ENCODE measurements around the gene UTP11. TPM values are rescaled to one million over a fixed set of nuclear protein-coding genes. Genes with fewer than 3 reads are reported as not detected.

The UTP11 gene
- total RNA-seq, 1 experiment from 2014 or later = 45.4 TPM

DNA sequence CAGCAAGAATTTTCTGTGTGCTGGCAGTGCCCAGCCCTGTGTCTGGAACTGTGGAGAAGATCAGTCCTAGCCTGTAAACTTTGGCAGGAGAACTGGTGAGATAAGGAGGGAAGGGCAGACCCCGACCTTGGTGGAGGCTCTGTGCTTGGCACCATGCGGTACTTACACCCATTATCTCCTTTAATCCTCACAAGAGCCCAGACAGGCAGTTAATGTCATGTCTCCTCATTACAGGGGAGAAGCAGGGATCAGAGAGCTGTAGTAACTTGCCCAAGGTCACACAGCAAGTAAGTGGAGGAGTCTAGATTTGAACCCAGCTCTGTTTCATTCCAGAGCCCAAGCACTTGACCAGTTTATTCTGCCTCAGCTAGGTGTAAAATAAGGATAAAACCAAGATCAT is 48.0 kb downstream of the UTP11 start:
- DNase-seq (ENCODE audit: low read depth) = no peak
- in situ Hi-C loops (cut with HindIII; ENCODE audit: low pct_unique_long_range_greater_than_20kb, low sequenced_read_pairs) = no loop called here

DNA sequence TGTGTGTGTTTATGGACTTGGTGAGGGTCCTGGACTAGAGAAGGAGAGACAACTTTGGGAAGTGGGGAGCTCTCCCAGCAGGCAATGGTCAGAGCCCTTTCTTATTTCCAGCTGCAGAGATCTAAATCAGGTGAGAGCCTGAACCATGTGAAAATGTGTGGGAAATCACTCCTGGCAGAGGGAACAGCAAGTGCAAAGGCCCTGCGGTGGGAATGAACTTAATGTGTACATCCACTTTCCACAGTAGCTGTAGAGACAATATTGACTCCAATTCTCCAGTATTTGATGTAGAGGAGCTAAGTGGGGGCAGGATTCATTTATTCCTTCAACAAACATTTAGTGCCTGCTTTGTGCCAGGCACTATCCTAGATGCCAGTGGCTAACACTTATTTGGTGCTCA is 48.8 kb downstream of the UTP11 start:
- in situ Hi-C loops (cut with HindIII; ENCODE audit: low pct_unique_long_range_greater_than_20kb, low sequenced_read_pairs) = no loop called here

DNA sequence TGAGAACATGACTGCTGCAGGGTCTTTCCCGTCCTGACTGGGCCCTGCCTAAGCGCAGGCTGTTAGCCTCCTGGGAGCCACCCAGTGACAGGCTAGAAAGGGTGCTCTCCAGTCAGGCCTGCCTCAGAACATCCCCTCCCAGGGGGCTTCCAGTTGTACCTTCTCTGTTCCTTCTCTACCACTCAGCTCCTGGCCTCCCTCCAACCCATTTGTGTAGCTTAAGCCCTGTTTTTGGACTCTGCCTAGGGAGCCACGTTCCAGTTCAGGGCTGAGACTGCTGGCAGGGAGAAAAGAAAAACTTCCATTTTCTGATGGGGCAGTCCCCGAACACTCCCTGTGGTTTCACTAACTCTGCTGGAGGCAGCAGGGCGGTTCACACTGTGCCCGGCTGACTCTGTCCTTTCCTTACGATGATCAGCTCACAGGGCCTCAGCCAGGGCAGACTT is 49.4 kb downstream of the UTP11 start:
- no peak for DNase-seq (ENCODE audit: low read depth)

More for the DNA sequence above, 48.8 kb downstream of the UTP11 start:
- DNase-seq (ENCODE audit: low read depth) = no peak

DNA sequence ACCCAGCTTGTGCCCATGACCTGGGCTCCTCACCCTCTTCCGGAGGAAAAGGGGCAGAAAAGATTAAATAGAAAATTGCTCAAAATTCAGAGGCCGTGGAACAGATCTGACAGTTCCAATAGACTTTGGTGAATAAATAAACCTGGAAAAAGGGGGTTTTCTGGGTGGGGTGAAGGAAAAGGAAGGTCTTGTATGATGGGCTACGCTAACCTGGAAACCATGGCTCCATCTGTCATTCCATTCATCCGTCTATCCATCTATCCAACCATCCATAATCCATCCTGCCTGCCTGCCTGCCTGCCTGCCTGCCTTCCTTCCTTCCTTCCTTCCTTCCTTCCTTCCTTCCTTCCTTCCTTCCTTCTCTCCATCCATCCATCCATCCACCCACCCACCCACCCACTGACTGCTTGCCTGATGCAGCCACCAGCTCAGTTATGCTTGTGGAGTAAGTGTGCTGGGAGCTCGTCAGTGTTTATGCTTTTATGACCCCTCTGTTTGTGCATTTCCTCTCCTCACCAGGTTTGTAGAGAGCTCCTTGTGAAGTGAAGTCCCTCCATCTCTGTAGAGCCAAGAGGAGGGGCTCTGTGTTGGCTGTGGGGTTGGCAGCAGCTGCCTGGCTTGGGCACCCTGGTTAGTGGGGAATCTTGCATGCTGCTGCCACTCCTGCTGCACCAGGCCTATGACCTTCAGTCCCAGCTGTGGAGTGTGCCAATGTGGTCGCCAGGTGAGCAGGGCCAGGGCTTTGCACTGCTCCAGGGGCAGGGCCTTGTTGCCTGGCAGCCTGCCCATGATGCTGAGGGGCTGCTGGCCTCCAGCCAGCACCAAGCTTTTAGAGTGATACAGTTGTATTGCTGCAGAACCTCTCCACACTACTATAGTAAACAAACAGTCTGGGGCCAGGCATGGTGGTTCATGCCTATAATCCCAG is 50.1 kb downstream of the UTP11 start:
- no peak for DNase-seq (ENCODE audit: low read depth)
- in situ Hi-C loops (cut with HindIII; ENCODE audit: low pct_unique_long_range_greater_than_20kb, low sequenced_read_pairs) = no loop called here

More for the DNA sequence above, 49.4 kb downstream of the UTP11 start:
- in situ Hi-C loops (cut with HindIII; ENCODE audit: low pct_unique_long_range_greater_than_20kb, low sequenced_read_pairs) = no loop called here

DNA sequence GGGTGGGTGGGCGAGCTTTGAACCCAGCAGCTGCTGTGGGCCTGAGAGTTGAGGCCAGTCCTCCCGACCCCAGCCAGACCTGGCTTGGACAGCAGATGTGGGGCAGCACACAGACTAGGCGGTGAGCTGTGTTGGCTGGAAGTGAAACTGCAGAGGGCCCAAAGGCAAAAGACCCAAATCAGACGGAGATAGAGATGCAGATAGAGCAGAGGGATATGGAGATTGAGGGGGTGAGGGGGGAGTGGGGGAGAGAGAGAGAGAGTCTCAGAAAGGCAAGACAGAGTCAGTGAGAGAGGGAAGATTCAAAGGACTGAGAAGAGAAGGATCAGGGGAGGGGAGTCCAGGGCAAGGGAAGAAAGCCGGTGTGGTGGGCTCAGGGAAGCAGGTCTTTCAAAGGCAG is 51.1 kb downstream of the UTP11 start:
- DNase-seq (ENCODE audit: low read depth) = no peak
- in situ Hi-C loops (cut with HindIII; ENCODE audit: low pct_unique_long_range_greater_than_20kb, low sequenced_read_pairs) = no loop called here

DNA sequence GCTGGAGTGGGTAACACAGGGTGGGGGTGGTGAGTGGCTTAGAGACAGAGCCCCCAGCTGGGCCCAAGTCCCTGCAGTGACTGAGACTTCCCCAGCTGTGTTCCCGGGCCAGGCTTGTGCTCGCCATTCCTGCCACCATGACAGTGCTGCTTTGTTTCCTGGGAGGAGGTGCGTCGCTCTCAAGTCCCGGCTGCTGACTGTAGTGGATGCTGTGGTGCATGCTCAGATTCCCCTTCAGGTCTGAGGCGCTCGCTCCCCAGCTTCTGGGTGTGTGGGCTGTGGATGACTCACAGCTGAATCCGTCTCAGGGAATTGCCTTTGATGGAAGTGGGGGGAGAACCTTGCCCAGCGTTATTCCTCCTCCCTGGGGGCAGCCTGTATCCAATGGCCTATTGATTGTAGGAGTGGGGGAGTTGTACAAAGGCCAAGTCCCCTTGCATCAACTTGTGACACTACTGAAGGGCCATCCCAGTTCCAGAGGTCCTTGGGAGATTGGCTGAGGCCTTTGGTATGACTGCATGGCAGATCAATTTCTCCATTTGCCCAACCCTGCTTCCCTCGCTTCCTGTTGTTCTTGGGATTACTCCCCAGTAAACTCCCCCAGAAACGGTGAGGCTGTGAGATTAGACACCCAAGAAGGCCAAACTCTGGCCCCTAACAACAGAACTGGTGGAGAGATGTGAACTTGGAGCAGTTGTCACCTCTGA is 51.8 kb downstream of the UTP11 start:
- in situ Hi-C loops (cut with HindIII; ENCODE audit: low pct_unique_long_range_greater_than_20kb, low sequenced_read_pairs) = no loop called here
- DNase-seq (ENCODE audit: low read depth) = no peak

DNA sequence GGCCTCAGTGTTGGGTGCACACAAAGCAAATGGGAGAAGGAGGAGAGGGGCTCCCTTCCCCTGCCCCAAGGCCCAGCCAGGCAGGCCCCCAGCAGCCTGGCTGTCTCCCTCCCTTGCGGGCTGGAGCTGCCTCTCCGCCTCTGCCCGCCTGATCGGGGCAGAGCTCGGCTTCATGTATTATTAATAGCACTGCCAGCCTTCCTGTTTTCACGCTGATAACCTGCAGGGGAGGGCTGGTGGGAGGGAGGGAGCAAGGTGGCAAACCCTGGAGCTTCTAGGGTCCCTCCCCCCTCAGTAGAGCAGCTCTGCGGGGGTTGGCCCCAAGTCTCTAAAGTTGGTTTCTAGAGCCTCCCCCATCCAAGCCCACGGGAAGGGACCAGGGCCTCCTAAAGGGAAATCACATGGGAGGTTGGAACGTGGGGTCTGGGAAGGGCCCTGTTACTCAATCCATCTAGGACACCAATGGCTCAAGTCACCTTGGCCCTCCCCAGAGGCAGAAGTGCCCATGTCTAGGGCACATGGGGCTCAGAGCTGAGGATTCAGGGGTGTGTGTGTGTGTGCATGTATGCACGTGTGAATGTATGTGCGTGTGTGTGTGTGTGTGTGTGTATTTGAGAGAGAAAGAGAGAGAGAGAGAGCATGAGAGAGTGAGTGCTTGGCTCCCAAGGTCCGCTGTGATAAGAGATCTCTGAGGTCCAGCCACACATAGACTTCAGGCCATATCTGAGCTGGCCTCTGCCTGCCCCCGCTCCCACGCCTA is 55.9 kb downstream of the UTP11 start:
- in situ Hi-C loops (cut with HindIII; ENCODE audit: low pct_unique_long_range_greater_than_20kb, low sequenced_read_pairs) = no loop called here

DNA sequence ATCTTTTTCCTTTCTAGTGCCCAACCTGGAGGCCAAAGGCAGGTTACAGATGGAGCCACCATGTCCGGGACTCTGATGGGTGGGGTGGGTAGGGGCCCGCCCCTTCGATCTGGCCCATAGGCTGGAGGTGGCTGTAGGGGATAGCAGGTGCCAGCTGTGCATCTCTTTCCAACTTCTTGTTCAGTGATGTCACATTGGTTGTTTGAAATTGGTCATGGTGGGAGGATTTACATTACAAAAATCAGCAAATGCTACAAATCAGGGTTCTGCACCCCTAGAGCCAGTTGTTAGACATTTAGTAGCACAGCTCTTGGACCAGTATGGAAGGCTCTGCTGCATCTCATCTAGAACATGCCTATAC is 56.4 kb downstream of the UTP11 start:
- no peak for DNase-seq (ENCODE audit: low read depth)
- in situ Hi-C loops (cut with HindIII; ENCODE audit: low pct_unique_long_range_greater_than_20kb, low sequenced_read_pairs) = no loop called here

More for the DNA sequence above, 55.9 kb downstream of the UTP11 start:
- DNase-seq (ENCODE audit: low read depth) = no peak

DNA sequence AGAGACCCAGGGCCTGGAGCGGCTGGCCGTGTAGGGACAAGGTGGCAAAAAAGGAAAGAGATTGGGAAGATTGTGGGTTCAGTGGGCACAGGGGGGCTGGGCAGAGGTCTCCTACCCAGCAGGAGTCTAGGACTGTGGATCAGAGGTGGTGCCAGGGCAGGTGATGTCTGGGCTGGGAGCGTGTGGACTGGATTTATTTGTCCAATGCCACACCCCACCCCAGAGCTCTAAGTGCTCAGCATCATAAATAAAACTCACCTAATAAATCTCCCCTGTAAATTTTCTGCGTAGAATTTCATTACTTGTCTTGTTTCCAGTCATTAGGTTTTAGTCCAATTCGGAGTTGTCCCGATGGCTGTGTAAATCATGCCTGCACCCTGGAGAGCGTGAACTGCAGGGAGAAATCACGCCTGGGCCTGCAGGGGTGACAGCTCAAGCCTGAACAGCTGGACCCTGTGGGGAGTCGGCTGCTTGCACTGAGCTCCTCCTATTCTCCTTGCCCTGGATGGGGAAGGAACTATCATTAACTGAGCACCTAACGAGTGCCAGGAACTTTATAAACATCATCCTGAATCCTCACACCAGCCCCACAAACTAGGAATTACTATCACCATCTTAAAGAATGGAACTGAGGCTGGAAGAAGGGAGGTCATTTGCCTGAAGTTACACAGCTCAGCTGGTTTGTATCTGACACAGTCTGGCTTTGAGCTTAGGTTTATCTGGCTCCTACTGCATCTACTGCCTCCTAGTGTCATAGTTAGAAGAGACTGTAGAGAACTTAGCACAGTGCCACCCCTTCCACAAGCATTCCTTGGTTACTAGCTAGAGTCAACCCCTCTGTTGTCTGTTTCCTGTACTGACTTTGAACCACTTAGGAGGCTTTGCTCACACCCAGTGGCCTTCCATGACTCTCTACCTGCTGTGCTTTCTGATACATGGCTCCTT is 59.0 kb downstream of the UTP11 start:
- in situ Hi-C loops (cut with HindIII; ENCODE audit: low pct_unique_long_range_greater_than_20kb, low sequenced_read_pairs) = no loop called here
- DNase-seq (ENCODE audit: low read depth) = no peak

DNA sequence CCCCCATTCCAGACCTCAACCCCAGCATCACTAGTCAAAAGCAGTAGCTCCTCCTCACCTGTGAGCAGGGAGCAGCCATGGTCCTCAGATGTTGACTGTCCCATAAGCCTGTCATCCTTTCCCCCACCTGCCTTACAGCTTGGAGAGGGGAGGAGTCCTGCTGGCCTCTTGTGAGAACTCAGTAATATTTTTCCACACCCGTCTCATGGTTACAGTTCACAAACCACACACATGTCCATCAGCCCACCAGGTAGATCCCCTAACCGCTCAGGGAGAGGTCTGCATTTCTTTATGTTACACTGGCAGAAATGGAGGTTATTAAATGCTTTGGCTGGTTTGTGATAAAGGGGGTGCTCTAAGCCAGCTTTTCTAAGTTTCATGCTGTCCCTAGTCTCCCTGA is 60.3 kb downstream of the UTP11 start:
- no peak for DNase-seq (ENCODE audit: low read depth)
- in situ Hi-C loops (cut with HindIII; ENCODE audit: low pct_unique_long_range_greater_than_20kb, low sequenced_read_pairs) = no loop called here

DNA sequence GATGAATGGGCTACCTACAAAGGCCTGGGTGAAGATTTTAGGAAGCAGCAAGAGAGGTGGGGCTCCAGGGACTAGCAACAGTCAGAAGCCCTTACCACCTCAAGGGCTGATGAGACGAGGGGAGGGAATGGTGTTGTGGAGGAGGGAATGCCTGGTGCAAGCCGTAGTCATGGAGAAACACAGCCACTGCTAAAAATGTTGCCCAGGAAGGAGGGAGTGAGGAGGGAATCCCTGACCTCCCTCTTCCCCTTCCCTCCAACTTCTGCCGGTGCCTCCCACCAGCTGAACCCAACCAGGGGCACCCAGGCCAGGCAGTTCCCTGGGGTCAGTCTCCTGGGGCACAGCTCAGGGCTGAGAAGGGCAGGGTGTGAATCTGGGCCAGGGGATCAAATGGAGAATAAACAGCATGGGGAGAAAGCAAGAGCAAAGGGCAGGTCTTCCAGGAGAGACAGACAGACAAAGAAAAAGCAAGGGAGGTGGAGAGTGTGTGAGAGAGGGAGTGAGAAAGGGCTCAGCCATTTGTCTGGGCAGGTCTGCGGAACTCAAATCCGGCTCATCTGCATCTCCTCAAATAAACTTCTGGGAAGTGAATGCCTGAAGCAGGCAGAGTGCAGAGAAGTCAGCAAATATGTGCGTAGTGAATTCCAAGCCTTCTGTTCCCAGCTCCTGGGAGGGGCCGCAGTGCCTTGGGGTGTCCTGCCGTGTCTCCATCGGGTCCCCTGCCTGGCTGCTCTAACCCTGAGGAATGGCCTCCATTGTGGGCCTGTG is 61.2 kb downstream of the UTP11 start:
- no peak for DNase-seq (ENCODE audit: low read depth)
- in situ Hi-C loops (cut with HindIII; ENCODE audit: low pct_unique_long_range_greater_than_20kb, low sequenced_read_pairs) = no loop called here

DNA sequence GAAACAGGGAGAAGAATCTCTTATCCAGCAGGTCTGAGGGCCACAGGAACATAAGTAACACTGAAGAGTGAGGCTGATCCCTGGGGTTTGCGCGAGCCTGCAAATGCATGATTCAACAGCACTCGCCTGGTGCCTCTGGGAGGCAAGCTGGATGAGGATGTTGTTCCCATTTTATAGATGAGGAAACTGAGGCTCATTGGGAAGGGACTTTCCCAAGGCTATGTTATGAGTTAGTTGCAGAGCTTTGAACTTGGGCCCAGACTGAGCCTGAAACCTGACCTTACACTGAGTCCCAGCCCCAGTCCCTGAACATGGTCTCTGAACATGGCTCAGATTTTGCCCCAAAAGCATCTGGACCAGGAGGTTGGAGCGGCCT is 61.8 kb downstream of the UTP11 start:
- in situ Hi-C loops (cut with HindIII; ENCODE audit: low pct_unique_long_range_greater_than_20kb, low sequenced_read_pairs) = no loop called here
- no peak for DNase-seq (ENCODE audit: low read depth)

Other genes starting within 250 kb of the UTP11 start
- not detected in 2 replicates for gene EPHA10, start 247.6 kb upstream of the UTP11 start, total RNA-seq (2014; rRNA removed; shearing (Covaris generic); ENCODE audit: low replicate concordance)
- 18.0 and 30.0 TPM in 2 replicates for gene MANEAL, start 218.9 kb upstream of the UTP11 start, total RNA-seq (2014; rRNA removed; shearing (Covaris generic); ENCODE audit: low replicate concordance)
- gene C1orf122, start 204.9 kb upstream of the UTP11 start, total RNA-seq (2014; rRNA removed; shearing (Covaris generic); ENCODE audit: low replicate concordance) = 123 and 133 TPM in 2 replicates
- gene YRDC, start 204.5 kb upstream of the UTP11 start, total RNA-seq (2014; rRNA removed; shearing (Covaris generic); ENCODE audit: low replicate concordance) = 12.3 and 25.1 TPM in 2 replicates
- 2.5 and 4.1 TPM in 2 replicates for gene MTF1, start 153.1 kb upstream of the UTP11 start, total RNA-seq (2014; rRNA removed; shearing (Covaris generic); ENCODE audit: low replicate concordance)
- gene INPP5B, start 65.7 kb upstream of the UTP11 start, total RNA-seq (2014; rRNA removed; shearing (Covaris generic); ENCODE audit: low replicate concordance) = 13.0 and 21.0 TPM in 2 replicates
- gene SF3A3, start 22.7 kb upstream of the UTP11 start, total RNA-seq (2014; rRNA removed; shearing (Covaris generic); ENCODE audit: low replicate concordance) = 64.2 and 86.0 TPM in 2 replicates
- gene FHL3, start 7.2 kb upstream of the UTP11 start, total RNA-seq (2014; rRNA removed; shearing (Covaris generic); ENCODE audit: low replicate concordance) = 0.87 and 2.2 TPM in 2 replicates
- gene POU3F1, start 34.1 kb downstream of the UTP11 start, total RNA-seq (2014; rRNA removed; shearing (Covaris generic); ENCODE audit: low replicate concordance) = not detected in 2 replicates

Data from Caki2 (cell line).